ENCODE results near the gene NUP210.

The NUP210 gene

DNA sequence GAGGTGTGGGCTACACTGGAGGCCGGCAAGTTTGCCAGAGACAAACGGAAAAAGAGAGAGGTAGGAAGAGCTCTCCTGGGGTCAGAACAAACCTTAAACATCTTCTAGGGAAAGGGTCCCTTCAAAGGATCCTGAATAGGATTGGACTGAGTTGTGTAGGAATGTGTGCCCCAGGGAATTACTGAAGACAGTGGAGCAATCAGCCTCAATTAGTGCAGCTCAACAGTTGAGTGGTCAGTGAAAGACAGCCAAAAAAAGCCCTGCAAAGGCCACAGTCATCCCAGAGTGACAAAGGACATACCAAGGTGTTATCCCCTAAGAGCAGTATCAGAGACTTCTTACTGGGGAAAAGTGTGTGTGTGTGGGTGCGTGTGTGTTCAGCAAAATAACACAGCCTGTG, 70.3 kb downstream of the NUP210 start:
- H3K27ac ChIP-seq = no peak overlapping the region
- TF ChIP-seq, protein P1, sequence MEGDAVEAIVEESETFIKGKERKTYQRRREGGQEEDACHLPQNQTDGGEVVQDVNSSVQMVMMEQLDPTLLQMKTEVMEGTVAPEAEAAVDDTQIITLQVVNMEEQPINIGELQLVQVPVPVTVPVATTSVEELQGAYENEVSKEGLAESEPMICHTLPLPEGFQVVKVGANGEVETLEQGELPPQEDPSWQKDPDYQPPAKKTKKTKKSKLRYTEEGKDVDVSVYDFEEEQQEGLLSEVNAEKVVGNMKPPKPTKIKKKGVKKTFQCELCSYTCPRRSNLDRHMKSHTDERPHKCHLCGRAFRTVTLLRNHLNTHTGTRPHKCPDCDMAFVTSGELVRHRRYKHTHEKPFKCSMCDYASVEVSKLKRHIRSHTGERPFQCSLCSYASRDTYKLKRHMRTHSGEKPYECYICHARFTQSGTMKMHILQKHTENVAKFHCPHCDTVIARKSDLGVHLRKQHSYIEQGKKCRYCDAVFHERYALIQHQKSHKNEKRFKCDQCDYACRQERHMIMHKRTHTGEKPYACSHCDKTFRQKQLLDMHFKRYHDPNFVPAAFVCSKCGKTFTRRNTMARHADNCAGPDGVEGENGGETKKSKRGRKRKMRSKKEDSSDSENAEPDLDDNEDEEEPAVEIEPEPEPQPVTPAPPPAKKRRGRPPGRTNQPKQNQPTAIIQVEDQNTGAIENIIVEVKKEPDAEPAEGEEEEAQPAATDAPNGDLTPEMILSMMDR (conservative IDR thresholded peaks at IDR 0.05) = no peak

DNA sequence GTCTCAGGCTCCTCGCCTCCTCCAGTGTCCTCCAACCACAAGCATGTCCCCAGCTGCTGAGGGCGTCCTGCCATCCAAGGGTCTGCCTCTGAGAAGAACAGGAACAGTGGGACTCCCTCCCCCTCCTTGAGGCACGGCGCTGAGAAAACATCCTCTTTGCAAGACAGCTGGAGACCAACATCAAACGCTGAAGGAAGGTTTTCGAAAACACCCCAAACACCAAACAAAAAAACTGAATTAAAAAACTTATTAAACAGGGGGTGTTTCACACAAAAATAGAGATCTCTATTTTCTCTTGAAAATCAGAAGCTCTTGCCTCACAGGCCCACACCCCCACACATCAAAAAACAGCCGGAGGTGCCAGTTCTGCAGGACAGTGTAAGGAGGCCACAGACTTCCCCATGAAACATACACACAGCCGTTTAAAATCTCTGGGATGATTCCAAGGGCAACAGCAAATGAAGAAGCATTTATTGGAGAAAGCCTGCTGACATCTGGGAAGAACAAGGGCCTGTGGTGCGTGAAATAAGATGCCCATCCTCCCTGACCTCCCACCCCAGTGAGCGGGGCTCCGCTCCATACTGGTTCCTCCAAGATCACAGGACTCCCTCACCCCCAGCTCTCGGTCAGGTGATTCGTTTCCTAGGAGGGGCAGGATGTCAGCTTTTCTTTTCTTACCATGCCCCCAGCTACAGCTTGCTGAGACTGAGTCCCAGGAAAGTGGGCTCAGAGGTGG, 71.3 kb downstream of the NUP210 start:
- no peak overlapping the region for H3K27ac ChIP-seq
- TF ChIP-seq, protein P1 (conservative IDR thresholded peaks at IDR 0.05) = no peak

DNA sequence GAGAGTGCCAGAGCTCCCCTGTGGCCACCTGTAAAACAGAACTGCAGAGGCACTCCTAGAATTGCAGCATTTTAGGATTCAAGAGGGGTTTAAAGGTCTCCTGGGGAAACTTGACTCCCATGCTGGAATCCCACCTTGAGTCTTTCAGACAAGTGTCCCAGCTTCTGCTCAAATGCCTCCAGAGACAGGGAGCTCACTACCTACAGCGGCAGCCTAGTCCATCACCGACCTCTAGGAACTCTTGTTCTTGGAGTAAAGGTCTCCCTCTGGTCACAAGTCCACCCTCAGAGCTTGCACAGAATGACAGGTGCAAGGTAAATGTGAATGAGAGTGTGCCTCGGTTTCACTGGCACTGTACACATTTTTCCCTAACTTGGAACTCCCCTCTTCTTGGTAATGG, 72.0 kb downstream of the NUP210 start:
- TF ChIP-seq, protein P1 (conservative IDR thresholded peaks at IDR 0.05) = no peak
- H3K27ac ChIP-seq = no peak overlapping the region

DNA sequence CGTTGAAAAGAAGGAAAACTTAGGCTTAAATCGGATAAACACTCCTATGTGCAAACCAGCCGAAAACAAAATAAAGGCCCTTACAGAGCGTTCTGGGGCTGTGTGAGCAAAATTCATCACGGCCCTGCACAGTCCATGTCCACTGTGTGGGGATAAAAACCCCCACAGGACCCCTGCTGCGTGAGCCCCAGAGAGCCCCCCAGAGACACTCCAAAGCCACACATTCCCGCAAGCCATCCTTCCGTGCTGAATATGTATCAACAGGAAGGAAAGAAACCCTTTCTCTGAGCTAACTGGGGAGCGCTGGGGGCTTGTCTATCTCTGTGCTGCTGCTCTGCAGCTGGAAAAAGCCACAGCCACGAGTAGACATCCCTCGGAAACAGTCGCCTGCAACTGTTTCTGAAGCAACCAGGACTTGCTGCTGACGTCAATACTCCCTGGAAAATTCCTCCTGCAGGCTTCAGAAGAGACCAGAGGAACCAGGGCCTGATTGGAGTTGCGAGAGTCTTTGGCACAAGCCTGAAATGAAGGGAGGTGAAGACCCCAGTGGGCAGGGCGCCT, 72.7 kb downstream of the NUP210 start:
- H3K27ac ChIP-seq = no peak overlapping the region
- TF ChIP-seq, protein P1 (conservative IDR thresholded peaks at IDR 0.05) = no peak

DNA sequence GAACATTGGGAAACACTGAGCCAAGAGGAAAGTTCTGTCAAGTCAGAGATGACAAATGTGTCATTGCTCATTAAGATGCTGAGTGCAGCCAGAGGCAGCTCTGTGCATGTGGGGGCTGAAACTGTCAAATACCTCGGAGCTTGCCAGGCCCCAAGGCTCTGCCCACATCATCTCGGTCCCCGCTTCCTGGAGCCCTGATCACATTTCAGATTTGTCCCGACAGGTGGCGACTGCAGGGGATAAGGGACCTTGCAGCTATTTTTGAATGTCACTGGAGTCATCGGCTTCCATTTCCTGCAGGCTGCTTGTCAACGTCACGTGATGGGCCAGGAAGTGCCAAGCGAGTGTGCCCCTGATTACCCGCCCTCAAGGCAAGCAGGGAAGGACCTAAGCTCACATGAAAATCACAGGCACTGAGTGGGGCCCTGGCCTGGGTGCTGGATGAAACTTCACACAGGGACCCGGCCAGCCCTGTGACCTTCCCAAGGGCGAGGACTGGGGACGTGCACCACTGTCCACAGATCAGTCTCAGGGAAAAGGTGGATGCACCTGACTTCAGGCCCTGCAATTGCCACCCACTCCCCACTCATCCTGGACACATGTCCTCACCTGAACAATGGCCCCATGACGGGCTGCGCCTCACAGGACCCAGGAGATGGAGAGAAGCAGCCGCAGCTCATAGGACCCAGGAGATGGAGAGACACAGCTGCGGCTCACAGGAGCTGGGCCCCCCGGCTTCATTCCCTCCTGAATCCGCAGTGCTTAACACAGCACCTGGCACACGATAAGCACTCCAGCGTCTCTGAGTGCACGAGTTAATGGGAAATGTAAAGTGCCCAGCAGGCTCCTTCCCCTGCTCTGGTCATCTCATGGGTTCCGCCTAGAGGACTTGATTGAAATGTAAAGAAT, 73.4 kb downstream of the NUP210 start:
- no peak overlapping the region for H3K27ac ChIP-seq
- TF ChIP-seq, protein P1 (conservative IDR thresholded peaks at IDR 0.05) = no peak

DNA sequence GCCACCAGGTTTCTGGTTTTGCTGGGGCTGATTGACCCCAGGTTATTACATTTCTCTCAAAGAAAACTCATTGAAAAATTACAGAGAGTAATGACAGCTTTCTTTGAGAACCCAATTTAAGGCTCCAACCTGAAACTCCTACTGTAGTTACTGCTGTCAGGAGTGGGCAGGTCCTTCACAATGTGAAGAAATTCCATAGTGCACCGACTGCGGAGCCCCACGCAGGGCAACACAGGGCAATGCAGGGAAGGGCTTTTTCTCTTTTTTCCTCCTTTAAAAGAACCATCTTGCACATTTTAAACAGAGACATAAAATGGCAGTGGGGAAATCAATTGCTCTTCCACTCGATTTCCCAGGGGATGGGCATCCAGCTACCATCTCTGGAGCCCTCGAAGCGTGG, 74.3 kb downstream of the NUP210 start:
- TF ChIP-seq, protein P1 (conservative IDR thresholded peaks at IDR 0.05) = no peak
- no peak overlapping the region for H3K27ac ChIP-seq

DNA sequence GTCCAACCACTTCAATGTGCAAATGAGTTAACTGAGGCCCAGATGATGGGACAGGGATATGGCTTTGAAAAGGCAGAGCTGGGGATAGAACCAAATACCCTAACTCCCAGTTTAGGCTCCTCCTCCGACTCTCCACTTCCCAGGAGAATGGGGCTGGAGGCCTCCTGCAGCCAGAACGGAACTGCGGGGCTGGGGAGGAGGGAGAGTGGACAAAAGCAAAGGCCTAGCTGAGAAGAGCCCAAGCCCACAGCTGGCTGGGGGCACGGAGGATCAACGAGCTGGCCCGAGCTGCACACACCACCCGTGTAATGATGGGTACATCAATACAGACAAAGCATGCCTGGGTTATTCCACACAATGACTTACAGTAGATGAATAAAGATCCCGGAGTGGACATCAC, 74.8 kb downstream of the NUP210 start:
- TF ChIP-seq, protein P1 (conservative IDR thresholded peaks at IDR 0.05) = no peak
- H3K27ac ChIP-seq = no peak overlapping the region

Data from VCaP (cell line).